Measurements from ENCODE around the gene H2BK1. TPM values are rescaled to one million over a fixed set of nuclear protein-coding genes. Genes with fewer than 3 reads are reported as not detected.

The H2BK1 gene
- polyA plus RNA-seq, 1 donor (not counting 4 experiments of a cell fraction or from before 2014, with no cell fraction given) = not detected

- Histone ChIP-seq H3K4me1 (ENCODE audit: control insufficient read depth, extremely low read depth, insufficient read depth, low read length) (no peaks in the 10 kb centered on the region), H3K9ac (ENCODE audit: control insufficient read depth, extremely low read depth, insufficient read depth, low read length) (no peak overlapping the region), H3K9me3 (ENCODE audit: control insufficient read depth, low read depth, low read length) (no peaks in the 10 kb centered on the region), H4K20me1 (ENCODE audit: control insufficient read depth, extremely low read depth, insufficient read depth, low read length) (no peaks in the 10 kb centered on the region), H3K36me3 (ENCODE audit: control insufficient read depth in 2 of 2, extremely low read depth in 1 of 2, insufficient read depth in 2 of 2, low read length in 2 of 2) (no peaks in the 10 kb centered on the region), H3K27me3 (ENCODE audit: control insufficient read depth, extremely low read depth, insufficient read depth, low read length) (peaks cover 32% of the 10 kb centered on the region), H3K9me1 (ENCODE audit: control insufficient read depth, extremely low read depth, insufficient read depth, low read length) (no peaks in the 10 kb centered on the region), H2AFZ (ENCODE audit: control insufficient read depth, low read length) (no peak overlapping the region), H3K79me2 (ENCODE audit: control insufficient read depth, insufficient read depth, low read length) (no peaks in the 10 kb centered on the region), H3K27ac (ENCODE audit: control insufficient read depth, insufficient read depth, low read length) (no peak overlapping the region), H3K4me2 (ENCODE audit: control insufficient read depth, extremely low read depth, insufficient read depth, low read depth, low read length) (no peak overlapping the region), H3K4me3 (ENCODE audit: control insufficient read depth in 2 of 3, extremely low read depth in 1 of 3, insufficient read depth in 2 of 3, low read depth in 1 of 3, low read length in 3 of 3) (no peak overlapping the region)
- dilution Hi-C loops (cut with MboI; ENCODE audit: extremely low pct_ligation_motif_present, low sequenced_read_pairs) = no loop called here
- TF ChIP-seq, protein P1, sequence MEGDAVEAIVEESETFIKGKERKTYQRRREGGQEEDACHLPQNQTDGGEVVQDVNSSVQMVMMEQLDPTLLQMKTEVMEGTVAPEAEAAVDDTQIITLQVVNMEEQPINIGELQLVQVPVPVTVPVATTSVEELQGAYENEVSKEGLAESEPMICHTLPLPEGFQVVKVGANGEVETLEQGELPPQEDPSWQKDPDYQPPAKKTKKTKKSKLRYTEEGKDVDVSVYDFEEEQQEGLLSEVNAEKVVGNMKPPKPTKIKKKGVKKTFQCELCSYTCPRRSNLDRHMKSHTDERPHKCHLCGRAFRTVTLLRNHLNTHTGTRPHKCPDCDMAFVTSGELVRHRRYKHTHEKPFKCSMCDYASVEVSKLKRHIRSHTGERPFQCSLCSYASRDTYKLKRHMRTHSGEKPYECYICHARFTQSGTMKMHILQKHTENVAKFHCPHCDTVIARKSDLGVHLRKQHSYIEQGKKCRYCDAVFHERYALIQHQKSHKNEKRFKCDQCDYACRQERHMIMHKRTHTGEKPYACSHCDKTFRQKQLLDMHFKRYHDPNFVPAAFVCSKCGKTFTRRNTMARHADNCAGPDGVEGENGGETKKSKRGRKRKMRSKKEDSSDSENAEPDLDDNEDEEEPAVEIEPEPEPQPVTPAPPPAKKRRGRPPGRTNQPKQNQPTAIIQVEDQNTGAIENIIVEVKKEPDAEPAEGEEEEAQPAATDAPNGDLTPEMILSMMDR (optimal IDR thresholded peaks at IDR 0.05 in 1 of 3, IDR thresholded peaks at IDR 0.05 in 1 of 3, conservative IDR thresholded peaks at IDR 0.05 in 1 of 3; ENCODE audit: extremely low read depth in 1 of 3, insufficient read depth in 2 of 3, low read length in 3 of 3) = no peak
- no peak for TF ChIP-seq EZH2 (IDR thresholded peaks at IDR 0.05; ENCODE audit: low read length)
- DNase-seq (ENCODE audit: low read depth, low spot score) (no peak), FAIRE-seq (no peak)
Measured at GRCh38 chr7:151175047-151175792, 35.1 kb downstream of the H2BK1 start.

GRCh38 chr7:151174246-151175046, 35.8 kb downstream of the H2BK1 start:
- Histone ChIP-seq H3K27ac (ENCODE audit: control insufficient read depth, insufficient read depth, low read length) (no peak overlapping the region), H3K4me2 (ENCODE audit: control insufficient read depth, extremely low read depth, insufficient read depth, low read depth, low read length) (no peak overlapping the region), H3K9me3 (ENCODE audit: control insufficient read depth, low read depth, low read length) (no peaks in the 10 kb centered on the region), H3K79me2 (ENCODE audit: control insufficient read depth, insufficient read depth, low read length) (no peaks in the 10 kb centered on the region), H3K27me3 (ENCODE audit: control insufficient read depth, extremely low read depth, insufficient read depth, low read length) (peaks cover 36% of the 10 kb centered on the region), H2AFZ (ENCODE audit: control insufficient read depth, low read length) (no peak overlapping the region), H3K36me3 (ENCODE audit: control insufficient read depth in 2 of 2, extremely low read depth in 1 of 2, insufficient read depth in 2 of 2, low read length in 2 of 2) (no peaks in the 10 kb centered on the region), H3K9me1 (ENCODE audit: control insufficient read depth, extremely low read depth, insufficient read depth, low read length) (no peaks in the 10 kb centered on the region), H3K4me3 (ENCODE audit: control insufficient read depth in 2 of 3, extremely low read depth in 1 of 3, insufficient read depth in 2 of 3, low read depth in 1 of 3, low read length in 3 of 3) (no peak overlapping the region), H3K4me1 (ENCODE audit: control insufficient read depth, extremely low read depth, insufficient read depth, low read length) (no peaks in the 10 kb centered on the region), H3K9ac (ENCODE audit: control insufficient read depth, extremely low read depth, insufficient read depth, low read length) (no peak overlapping the region), H4K20me1 (ENCODE audit: control insufficient read depth, extremely low read depth, insufficient read depth, low read length) (no peaks in the 10 kb centered on the region)
- FAIRE-seq (no peak), DNase-seq (ENCODE audit: low read depth, low spot score) (no peak)
- dilution Hi-C loops (cut with MboI; ENCODE audit: extremely low pct_ligation_motif_present, low sequenced_read_pairs) = no loop called here
- no peak for TF ChIP-seq EZH2 (IDR thresholded peaks at IDR 0.05; ENCODE audit: low read length)
- TF ChIP-seq, protein P1 (optimal IDR thresholded peaks at IDR 0.05 in 1 of 3, IDR thresholded peaks at IDR 0.05 in 1 of 3, conservative IDR thresholded peaks at IDR 0.05 in 1 of 3; ENCODE audit: extremely low read depth in 1 of 3, insufficient read depth in 2 of 3, low read length in 3 of 3) = no peak
